Left lung (tissue), 10 donors: ENCODE measurements around the gene MICAL3. TPM values are rescaled to one million over a fixed set of nuclear protein-coding genes. Genes with fewer than 3 reads are reported as not detected.
"Not testable (repeated sequence)": the region's sequence is repeated elsewhere in the genome, so short reads cannot be mapped to it uniquely, and the experiment has no call there.

Experiments used
- ATAC-seq: fragments of 200-7000 bp; cut with Tn5 transposase; one replicate; pipeline ENCODE4 v1.9.1; 2020; ENCODE audit warnings: moderate library complexity
- DNase-seq, 4 donors: peaks; one replicate each; pipeline ENCODE4 v3.0.0-alpha.2; 2013 to 2020
- H3K27ac ChIP-seq, 2 donors: fragments of 200-600 bp; sonication (generic) in 1 of 2; one replicate each; pipeline versions ENCODE4 v1.5.0 to v1.8.0; 2020 to 2021
- H3K27me3 ChIP-seq, 2 donors: fragments of 200-600 bp; sonication (generic) in 1 of 2; one replicate each; pipeline versions ENCODE4 v1.5.0 to v1.8.0; 2020 to 2021
- H3K36me3 ChIP-seq, 2 donors: fragments of 200-600 bp; sonication (generic) in 1 of 2; one replicate each; pipeline versions ENCODE4 v1.5.0 to v1.8.0; 2020 to 2021
- H3K4me1 ChIP-seq, 2 donors: fragments of 200-600 bp; one replicate each; pipeline ENCODE4 v1.8.0; 2021
- H3K4me3 ChIP-seq, 2 donors: fragments of 200-600 bp; sonication (generic) in 1 of 2; one replicate each; pipeline versions ENCODE4 v1.5.0 to v1.8.0; 2020 to 2021; ENCODE audit warnings: mild to moderate bottlenecking in 1 of 2
- H3K9me3 ChIP-seq, 2 donors: fragments of 200-600 bp; sonication (generic) in 1 of 2; one replicate each; pipeline versions ENCODE4 v1.5.0 to v1.8.0; 2020 to 2021
- intact Hi-C, 2 donors: fragments of 100-400 bp; cut with DNase I; formaldehyde crosslinking; loops; one replicate each; pipeline versions ENCODE4 v1.11.2 to v1.14.2; 2022
- polyA plus RNA-seq, 6 donors: library from polyadenylated mRNA; unstranded; fragments of 120-200 nt; gene quantifications; one replicate each; pipeline ENCODE4 v1.2.1, GENCODE V29; 2013; ENCODE audit not compliant: insufficient read length in 6 of 6
- total RNA-seq, 2 donors: library from RNA; stranded (reverse); fragmentation: NEBNext Ultra II Directional; extraction: Animal tissue kit (Norgen Biotek cat#: 25700); gene quantifications; one replicate each; pipeline ENCODE4 v1.2.1, GENCODE V29; 2021
- TF ChIP-seq, protein P1 (sequence below), 2 donors: fragments of 200-600 bp; sonication (generic) in 1 of 2; IDR thresholded peaks; one replicate each; pipeline versions ENCODE4 v1.5.0 to v1.8.0; 2021; ENCODE audit warnings: antibody characterized with exemption in 2 of 2
- donor health status: DM: no; HTN: yes; CAD: no.
- donor health status: DM: no; HTN: no; CAD: no.

MICAL3 gene
- total and polyA plus RNA-seq, 8 donors, result 24.9 to 64.8 (median 56.2) TPM

DNA sequence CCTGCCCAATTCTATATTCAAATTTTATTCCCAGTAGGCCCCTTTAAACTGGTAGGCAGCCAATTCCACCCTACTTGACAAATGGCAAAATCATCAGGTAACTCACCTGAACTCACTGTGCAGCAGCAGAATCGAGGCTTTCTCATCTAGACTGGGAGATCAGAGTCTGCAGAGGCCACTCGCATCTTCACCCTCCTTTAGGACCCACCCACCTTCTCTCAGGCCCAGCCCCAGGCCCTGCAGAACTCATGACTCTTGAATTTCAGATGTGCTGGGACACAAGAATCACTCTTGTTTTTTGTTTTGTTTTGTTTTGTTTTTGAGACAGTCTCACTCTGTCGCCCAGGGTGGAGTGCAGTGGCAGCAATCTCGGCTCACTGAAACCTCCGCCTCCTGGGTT is 38.8 kb downstream of the MICAL3 start:
- Histone ChIP-seq H3K36me3 (no peaks in the 10 kb centered on the region), H3K4me3 (no peak overlapping the region), H3K9me3 (no peaks in the 10 kb centered on the region), H3K4me1 (peaks cover 0 to 10% of the 10 kb centered on the region in 2 donors), H3K27ac (no peak overlapping the region), H3K27me3 (no peaks in the 10 kb centered on the region)
- no peak for DNase-seq
- no peak for ATAC-seq
- intact Hi-C loops, result no loop called here
- TF ChIP-seq, protein P1, sequence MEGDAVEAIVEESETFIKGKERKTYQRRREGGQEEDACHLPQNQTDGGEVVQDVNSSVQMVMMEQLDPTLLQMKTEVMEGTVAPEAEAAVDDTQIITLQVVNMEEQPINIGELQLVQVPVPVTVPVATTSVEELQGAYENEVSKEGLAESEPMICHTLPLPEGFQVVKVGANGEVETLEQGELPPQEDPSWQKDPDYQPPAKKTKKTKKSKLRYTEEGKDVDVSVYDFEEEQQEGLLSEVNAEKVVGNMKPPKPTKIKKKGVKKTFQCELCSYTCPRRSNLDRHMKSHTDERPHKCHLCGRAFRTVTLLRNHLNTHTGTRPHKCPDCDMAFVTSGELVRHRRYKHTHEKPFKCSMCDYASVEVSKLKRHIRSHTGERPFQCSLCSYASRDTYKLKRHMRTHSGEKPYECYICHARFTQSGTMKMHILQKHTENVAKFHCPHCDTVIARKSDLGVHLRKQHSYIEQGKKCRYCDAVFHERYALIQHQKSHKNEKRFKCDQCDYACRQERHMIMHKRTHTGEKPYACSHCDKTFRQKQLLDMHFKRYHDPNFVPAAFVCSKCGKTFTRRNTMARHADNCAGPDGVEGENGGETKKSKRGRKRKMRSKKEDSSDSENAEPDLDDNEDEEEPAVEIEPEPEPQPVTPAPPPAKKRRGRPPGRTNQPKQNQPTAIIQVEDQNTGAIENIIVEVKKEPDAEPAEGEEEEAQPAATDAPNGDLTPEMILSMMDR (IDR thresholded peaks at IDR 0.05), result no peak

DNA sequence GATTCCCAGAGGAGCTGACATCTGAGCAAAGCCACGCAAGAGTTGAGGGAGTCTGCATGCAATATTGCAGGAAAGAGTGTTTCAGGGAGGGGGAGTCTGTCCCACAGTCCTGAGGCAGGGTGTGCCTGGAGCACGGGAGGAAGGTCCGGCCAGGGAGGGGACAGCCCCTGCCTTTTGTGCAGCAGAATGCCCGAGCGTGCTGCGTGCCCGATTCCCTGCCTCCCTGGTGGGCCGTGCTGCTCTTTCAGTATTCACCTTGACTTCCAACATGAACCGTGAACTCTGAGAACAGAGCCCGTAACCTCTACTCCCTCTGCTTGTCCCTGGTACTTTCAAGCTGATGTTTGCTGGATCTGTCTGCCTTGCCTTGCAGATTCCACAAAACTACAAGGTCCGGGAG is 39.3 kb downstream of the MICAL3 start:
- intact Hi-C loops, ATAC-seq, DNase-seq: not testable (repeated sequence)

DNA sequence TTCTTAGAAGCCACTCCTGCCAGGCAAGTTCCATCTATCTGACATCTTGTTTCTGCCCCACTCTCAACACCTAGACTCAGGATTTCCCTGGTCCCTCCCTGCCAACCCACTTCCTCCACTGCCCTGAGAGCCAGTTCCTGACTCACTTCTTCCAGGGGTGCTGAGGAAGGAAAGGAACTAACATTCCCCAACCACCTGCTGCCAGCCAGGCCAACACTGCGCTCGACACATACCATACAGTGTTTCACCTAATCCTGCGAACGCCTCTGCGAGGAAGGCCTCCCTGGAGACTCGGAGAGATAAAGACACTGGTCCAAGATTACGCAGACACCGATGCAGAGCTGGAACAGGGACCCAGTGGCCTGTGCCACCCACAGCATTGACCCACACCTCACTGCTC is 40.2 kb downstream of the MICAL3 start:
- TF ChIP-seq, protein P1 (IDR thresholded peaks at IDR 0.05), result no peak
- no peak for ATAC-seq
- Histone ChIP-seq H3K4me1 (peaks cover 4 to 18% of the 10 kb centered on the region in 2 donors), H3K27ac (no peak overlapping the region), H3K4me3 (no peak overlapping the region), H3K36me3 (no peaks in the 10 kb centered on the region), H3K27me3 (no peaks in the 10 kb centered on the region), H3K9me3 (no peaks in the 10 kb centered on the region)
- DNase-seq, result no peak
- intact Hi-C loops, result no loop called here

More for the DNA sequence above, 39.3 kb downstream of the MICAL3 start:
- not testable (repeated sequence) for H3K9me3 ChIP-seq, H3K27me3 ChIP-seq, H3K4me3 ChIP-seq, H3K36me3 ChIP-seq, H3K27ac ChIP-seq
- peaks cover 4 to 15% of the 10 kb centered on the region in 2 donors for H3K4me1 ChIP-seq

DNA sequence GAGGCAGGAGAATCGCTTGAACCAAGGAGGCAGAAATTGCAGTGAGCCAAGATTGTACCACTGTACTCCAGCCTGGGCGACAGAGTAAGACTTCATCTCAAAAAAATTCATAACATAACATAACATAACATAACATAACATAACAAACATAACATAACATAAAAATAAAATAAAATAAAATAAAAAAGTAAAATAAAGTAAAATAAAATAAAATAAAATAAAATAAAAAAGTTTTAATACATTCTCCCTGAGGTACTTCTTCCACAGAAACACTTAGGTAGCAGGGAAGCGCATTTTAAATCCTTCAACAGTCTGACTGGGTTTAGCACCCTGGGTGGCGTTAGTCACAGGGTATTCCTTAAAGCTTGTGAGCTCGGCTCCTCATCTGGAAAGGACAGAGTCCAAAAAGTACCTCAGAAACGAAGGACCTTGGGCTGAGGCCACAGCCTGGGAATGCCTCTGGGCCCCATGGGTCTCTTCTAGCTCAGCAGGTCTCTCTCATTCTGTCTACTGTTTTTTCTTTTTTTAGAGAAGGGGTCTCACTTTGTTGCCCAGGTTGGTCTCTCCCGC is 41.7 kb downstream of the MICAL3 start:
- intact Hi-C loops, result no loop called here

DNA sequence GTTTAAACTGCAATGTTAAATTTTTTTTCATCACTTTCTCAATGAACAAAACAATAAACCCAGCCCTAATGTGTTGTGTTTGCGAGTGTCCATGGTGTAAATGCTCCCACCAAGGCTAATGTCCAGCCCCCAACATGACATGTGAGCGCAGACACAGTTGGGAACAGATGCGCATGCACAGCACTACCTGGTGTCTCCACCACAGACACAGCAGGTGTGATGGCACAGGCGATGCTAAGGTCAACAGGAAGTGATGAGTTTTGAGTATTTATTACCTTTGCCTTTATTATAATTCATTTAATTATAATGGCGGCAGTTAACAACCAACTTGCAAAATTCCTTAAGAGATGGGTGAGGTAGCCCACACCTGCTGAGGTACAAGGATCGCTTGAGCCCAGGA is 42.9 kb downstream of the MICAL3 start:
- intact Hi-C loops, result no loop called here
- H3K27me3 ChIP-seq, result no peaks in the 10 kb centered on the region

More for the DNA sequence above, 41.7 kb downstream of the MICAL3 start:
- no peak for DNase-seq
- TF ChIP-seq, protein P1 (IDR thresholded peaks at IDR 0.05), result no peak
- Histone ChIP-seq H3K27ac (no peak overlapping the region), H3K27me3 (no peaks in the 10 kb centered on the region), H3K9me3 (no peaks in the 10 kb centered on the region), H3K4me1 (peaks cover 4 to 18% of the 10 kb centered on the region in 2 donors), H3K36me3 (no peaks in the 10 kb centered on the region), H3K4me3 (no peak overlapping the region)
- no peak for ATAC-seq

More for the DNA sequence above, 42.9 kb downstream of the MICAL3 start:
- Histone ChIP-seq H3K27ac (no peak overlapping the region), H3K4me3 (no peak overlapping the region), H3K36me3 (no peaks in the 10 kb centered on the region), H3K4me1 (peaks cover 4 to 18% of the 10 kb centered on the region in 2 donors), H3K9me3 (no peaks in the 10 kb centered on the region)
- TF ChIP-seq, protein P1 (IDR thresholded peaks at IDR 0.05), result no peak
- ATAC-seq (no peak), DNase-seq (no peak)
